GM23338 (cell line): Measurements from ENCODE around the gene ST8SIA2.

ENCODE experiments used
- ETS1 ChIP-seq: IDR thresholded peaks from 2 replicates; pipeline ENCODE4 v1.6.1; 2016; ENCODE audit warnings: antibody characterized with exemption
- EZH2 ChIP-seq: fragments of 200-600 bp; sonication (generic); IDR thresholded peaks from one replicate; pipeline ENCODE4 v1.8.0; 2017; ENCODE audit warnings: antibody characterized with exemption, mild to moderate bottlenecking, low read depth; ENCODE audit not compliant: unreplicated experiment
- EZH2phosphoT487 ChIP-seq: fragments of 200-600 bp; sonication (generic); IDR thresholded peaks from one replicate; pipeline ENCODE4 v1.8.1; 2018; ENCODE audit warnings: antibody characterized with exemption; ENCODE audit not compliant: unreplicated experiment
- JUNB ChIP-seq: IDR thresholded peaks from one replicate; pipeline ENCODE4 v1.6.1; 2016; ENCODE audit warnings: antibody characterized with exemption; ENCODE audit not compliant: unreplicated experiment
- POLR2AphosphoS5 ChIP-seq: IDR thresholded peaks from 2 replicates; pipeline ENCODE4 v1.6.1; 2016; ENCODE audit warnings: antibody characterized with exemption, low read depth
- ZNF331 ChIP-seq: fragments of 250-450 bp; sonication (Bioruptor Pico); IDR thresholded peaks from 2 replicates; pipeline ENCODE4 v1.5.0; 2020; ENCODE audit warnings: low read depth, mild to moderate bottlenecking, moderate library complexity
- TF ChIP-seq, protein P1 (sequence below), 2 experiments: fragments of 200-600 bp in 1 of 2; sonication (generic) in 1 of 2; conservative IDR thresholded peaks; 2 replicates each; pipeline versions ENCODE4 v1.5.1 to v1.6.1; 2016 to 2017; ENCODE audit warnings: antibody characterized with exemption in 2 of 2, low read depth in 2 of 2, mild to moderate bottlenecking in 2 of 2, moderate library complexity in 1 of 2

DNA sequence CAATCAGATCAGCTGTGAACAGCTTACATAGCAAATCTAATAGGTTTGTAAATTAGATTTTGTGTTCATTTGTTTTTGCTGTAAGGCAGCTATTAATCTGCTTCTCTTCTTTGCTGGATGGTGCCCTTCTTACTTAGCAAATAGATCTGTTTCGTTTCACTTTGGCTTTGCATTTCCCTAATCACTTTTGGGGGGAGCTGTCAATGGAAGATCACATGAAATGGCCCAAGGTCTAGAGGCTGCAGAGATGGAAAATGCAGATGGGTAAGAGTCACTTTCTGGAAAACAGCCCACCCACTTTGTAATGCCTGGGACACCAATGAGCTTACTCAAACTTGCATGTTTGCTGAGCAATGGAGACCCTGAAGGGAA, 36.4 kb downstream of the ST8SIA2 start:
- TF ChIP-seq, protein P1, sequence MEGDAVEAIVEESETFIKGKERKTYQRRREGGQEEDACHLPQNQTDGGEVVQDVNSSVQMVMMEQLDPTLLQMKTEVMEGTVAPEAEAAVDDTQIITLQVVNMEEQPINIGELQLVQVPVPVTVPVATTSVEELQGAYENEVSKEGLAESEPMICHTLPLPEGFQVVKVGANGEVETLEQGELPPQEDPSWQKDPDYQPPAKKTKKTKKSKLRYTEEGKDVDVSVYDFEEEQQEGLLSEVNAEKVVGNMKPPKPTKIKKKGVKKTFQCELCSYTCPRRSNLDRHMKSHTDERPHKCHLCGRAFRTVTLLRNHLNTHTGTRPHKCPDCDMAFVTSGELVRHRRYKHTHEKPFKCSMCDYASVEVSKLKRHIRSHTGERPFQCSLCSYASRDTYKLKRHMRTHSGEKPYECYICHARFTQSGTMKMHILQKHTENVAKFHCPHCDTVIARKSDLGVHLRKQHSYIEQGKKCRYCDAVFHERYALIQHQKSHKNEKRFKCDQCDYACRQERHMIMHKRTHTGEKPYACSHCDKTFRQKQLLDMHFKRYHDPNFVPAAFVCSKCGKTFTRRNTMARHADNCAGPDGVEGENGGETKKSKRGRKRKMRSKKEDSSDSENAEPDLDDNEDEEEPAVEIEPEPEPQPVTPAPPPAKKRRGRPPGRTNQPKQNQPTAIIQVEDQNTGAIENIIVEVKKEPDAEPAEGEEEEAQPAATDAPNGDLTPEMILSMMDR (conservative IDR thresholded peaks at IDR 0.05; ENCODE audit: low read depth in 2 of 2) = no peak
- TF ChIP-seq JUNB (no peak), ETS1 (no peak), EZH2 (no peak), EZH2phosphoT487 (no peak), POLR2AphosphoS5 (no peak), ZNF331 (CRISPR knock-in tag) (no peak)
